Upper lobe of right lung (tissue), 1 donor: Measurements from ENCODE around the gene PKP4. TPM values are rescaled to one million over a fixed set of nuclear protein-coding genes. Genes with fewer than 3 reads are reported as not detected.

Source experiments
- ATAC-seq: fragments of 200-7000 bp; cut with Tn5 transposase; one replicate; pipeline ENCODE4 v1.9.1; 2020; ENCODE audit warnings: mild to moderate bottlenecking, moderate library complexity
- DNase-seq: peaks from one replicate; pipeline ENCODE4 v3.0.0-alpha.2; 2020
- H3K27ac ChIP-seq: fragments of 200-600 bp; one replicate; pipeline ENCODE4 v1.8.0; 2022
- H3K27me3 ChIP-seq: fragments of 200-600 bp; one replicate; pipeline ENCODE4 v1.8.0; 2022; ENCODE audit warnings: mild to moderate bottlenecking
- H3K36me3 ChIP-seq: fragments of 200-600 bp; one replicate; pipeline ENCODE4 v1.8.0; 2022
- H3K4me1 ChIP-seq: fragments of 200-600 bp; one replicate; pipeline ENCODE4 v1.8.0; 2022
- H3K4me3 ChIP-seq: fragments of 200-600 bp; one replicate; pipeline ENCODE4 v1.8.0; 2022; ENCODE audit warnings: mild to moderate bottlenecking
- H3K9me3 ChIP-seq: fragments of 200-600 bp; one replicate; pipeline ENCODE4 v1.8.0; 2022
- CTCF ChIP-seq: fragments of 200-600 bp; IDR thresholded peaks from one replicate; pipeline ENCODE4 v1.8.0; 2022; ENCODE audit warnings: antibody characterized with exemption
- intact Hi-C: fragments of 100-400 bp; cut with DNase I; formaldehyde crosslinking; loops from one replicate; pipeline ENCODE4 v1.11.0; 2022
- total RNA-seq: library from RNA; stranded (reverse); fragmentation: NEBNext Ultra II Directional; extraction: Animal tissue kit (Norgen Biotek cat#: 25700); gene quantifications from one replicate; pipeline ENCODE4 v1.2.1, GENCODE V29; 2021
- donor health status: DM: no; HTN: yes; CAD: no; lungs with severe emphysema.

The PKP4 gene
- total RNA-seq, 1 donor from 2014 or later: 74.7 TPM

- DNase-seq: no peak
- no peak for ATAC-seq
- Histone ChIP-seq H3K36me3 (no peaks in the 10 kb centered on the region), H3K27ac (no peak overlapping the region), H3K4me1 (peaks cover 18% of the 10 kb centered on the region), H3K27me3 (no peaks in the 10 kb centered on the region), H3K4me3 (no peak overlapping the region), H3K9me3 (no peaks in the 10 kb centered on the region)
- intact Hi-C loops: no loop called here
- TF ChIP-seq CTCF: no peak
These were observed 42.0 kb downstream of the PKP4 start for GRCh38 chr2:158498749-158499136.

GRCh38 chr2:158499383-158499782, 42.6 kb downstream of the PKP4 start:
- intact Hi-C loops: no loop called here
- H3K4me1 ChIP-seq: peaks cover 18% of the 10 kb centered on the region
- H3K4me3 ChIP-seq: no peak overlapping the region
- no peak for TF ChIP-seq CTCF
- no peaks in the 10 kb centered on the region for H3K27me3 ChIP-seq
- H3K9me3 ChIP-seq: no peaks in the 10 kb centered on the region
- no peak for ATAC-seq
- H3K36me3 ChIP-seq: no peaks in the 10 kb centered on the region
- no peak overlapping the region for H3K27ac ChIP-seq
- DNase-seq: no peak

- Histone ChIP-seq H3K36me3 (no peaks in the 10 kb centered on the region), H3K4me1 (peaks cover 18% of the 10 kb centered on the region), H3K27me3 (no peaks in the 10 kb centered on the region), H3K9me3 (no peaks in the 10 kb centered on the region), H3K27ac (no peak overlapping the region), H3K4me3 (no peak overlapping the region)
- ATAC-seq: no peak
- intact Hi-C loops: no loop called here
- TF ChIP-seq CTCF: no peak
- DNase-seq: no peak
These were observed 43.6 kb downstream of the PKP4 start for GRCh38 chr2:158500333-158500732.

GRCh38 chr2:158501301-158501700, 44.5 kb downstream of the PKP4 start:
- Histone ChIP-seq H3K9me3 (no peaks in the 10 kb centered on the region), H3K27me3 (no peaks in the 10 kb centered on the region), H3K36me3 (no peaks in the 10 kb centered on the region), H3K4me1 (peaks cover 18% of the 10 kb centered on the region), H3K4me3 (no peak overlapping the region), H3K27ac (no peak overlapping the region)
- DNase-seq (no peak), ATAC-seq (peak; percentile 62)
- intact Hi-C loops: no loop called here
- no peak for TF ChIP-seq CTCF

- ATAC-seq (no peak), DNase-seq (no peak)
- H3K4me3 ChIP-seq: no peak overlapping the region
- TF ChIP-seq CTCF: no peak
- intact Hi-C loops: no loop called here
- H3K4me1 ChIP-seq: peaks cover 12% of the 10 kb centered on the region
- no peaks in the 10 kb centered on the region for H3K9me3 ChIP-seq
- no peaks in the 10 kb centered on the region for H3K36me3 ChIP-seq
- no peak overlapping the region for H3K27ac ChIP-seq
- H3K27me3 ChIP-seq: no peaks in the 10 kb centered on the region
These were observed 46.2 kb downstream of the PKP4 start for GRCh38 chr2:158502974-158503373.

- no peaks in the 10 kb centered on the region for H3K36me3 ChIP-seq
- no peaks in the 10 kb centered on the region for H3K27me3 ChIP-seq
- no peak for ATAC-seq
- H3K27ac ChIP-seq: no peak overlapping the region
- H3K4me3 ChIP-seq: no peak overlapping the region
- TF ChIP-seq CTCF: no peak
- DNase-seq: no peak
- peaks cover 12% of the 10 kb centered on the region for H3K4me1 ChIP-seq
- intact Hi-C loops: no loop called here
- no peaks in the 10 kb centered on the region for H3K9me3 ChIP-seq
These were observed 47.3 kb downstream of the PKP4 start for GRCh38 chr2:158504088-158504487.
